Activated CD4-positive, alpha-beta T cell treated with anti-CD3 and anti-CD28 coated beads, Interleukin-2, amount 10 ng/mL, durations not matched to agents 24 days and 14 days (primary cell): ENCODE measurements around the gene NOS1. TPM values are rescaled to one million over a fixed set of nuclear protein-coding genes. Genes with fewer than 3 reads are reported as not detected.

ENCODE experiments used
- DNase-seq: peaks from one replicate; pipeline ENCODE4 v3.0.0; 2022
- H3K27ac Mint-ChIP-seq: one replicate; pipeline ENCODE4 v1.8.0; 2022; ENCODE audit warnings: mild to moderate bottlenecking, mixed read lengths
- H3K27me3 Mint-ChIP-seq: one replicate; pipeline ENCODE4 v1.8.0; 2022; ENCODE audit warnings: mixed read lengths
- H3K36me3 Mint-ChIP-seq: one replicate; pipeline ENCODE4 v1.8.0; 2022; ENCODE audit warnings: low read depth, mild to moderate bottlenecking, mixed read lengths
- H3K4me1 Mint-ChIP-seq: one replicate; pipeline ENCODE4 v1.8.0; 2021; ENCODE audit warnings: mixed read lengths
- H3K4me3 Mint-ChIP-seq: one replicate; pipeline ENCODE4 v1.8.0; 2022; ENCODE audit warnings: mild to moderate bottlenecking, moderate library complexity, mixed read lengths
- H3K9me3 Mint-ChIP-seq: one replicate; pipeline ENCODE4 v1.8.0; 2021; ENCODE audit warnings: mixed read lengths
- intact Hi-C: fragments of 100-400 bp; cut with micrococcal nuclease; formaldehyde crosslinking; loops from one replicate; pipeline ENCODE4 v1.15.1; 2023
- total RNA-seq: library from RNA; stranded (reverse); gene quantifications from 2 replicates; pipeline ENCODE4 v1.2.3, GENCODE V29; 2022

The NOS1 gene
- total RNA-seq, 1 donor from 2014 or later, result not detected

DNA sequence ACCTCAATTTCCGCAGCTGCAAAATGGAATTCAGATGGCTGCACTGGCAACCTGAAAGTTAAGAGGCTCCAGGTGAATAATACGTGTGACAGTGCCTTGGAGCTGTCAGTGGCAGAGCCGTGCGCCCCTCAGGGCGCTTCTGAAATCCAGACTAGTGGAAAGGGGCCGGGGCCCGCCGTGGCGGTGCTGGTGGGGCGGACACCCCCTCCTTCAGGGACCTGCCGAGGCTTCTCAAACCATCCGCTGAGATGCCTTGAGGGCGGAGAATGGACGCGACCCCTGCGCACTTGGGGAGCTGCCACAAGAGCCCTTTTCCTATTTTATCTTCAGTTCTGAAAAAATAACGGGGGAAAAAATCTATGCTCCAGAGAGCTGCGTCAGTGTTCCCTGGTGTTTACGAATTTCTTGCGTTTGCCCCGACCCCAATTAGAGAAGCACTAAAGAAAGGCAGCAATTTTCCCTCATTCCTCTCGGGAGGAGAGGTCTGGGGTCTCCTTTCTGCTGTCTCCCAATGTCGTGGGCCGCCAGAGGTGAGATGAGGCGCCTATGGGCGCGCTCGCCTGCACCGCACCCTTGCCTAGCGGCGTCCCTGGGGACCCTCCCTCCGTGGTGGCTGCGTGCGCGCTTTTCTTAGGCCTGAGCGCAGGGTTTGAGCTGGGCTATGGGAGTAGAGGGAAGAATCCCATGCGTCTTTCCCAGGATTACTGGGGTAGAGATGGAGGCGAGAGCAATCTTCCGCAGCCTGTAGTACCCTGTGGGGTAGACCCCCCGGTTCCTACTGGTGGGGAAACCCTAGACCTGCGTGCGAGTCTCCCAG, 2.2 kb downstream of the NOS1 start:
- Mint-ChIP-seq H3K4me1 (no peaks in the 10 kb centered on the region), H3K27me3 (peaks cover 40% of the 10 kb centered on the region), H3K27ac (no peak overlapping the region), H3K36me3 (no peaks in the 10 kb centered on the region), H3K4me3 (no peak overlapping the region), H3K9me3 (no peaks in the 10 kb centered on the region)
- intact Hi-C loops, result no loop called here
- no peak for DNase-seq

DNA sequence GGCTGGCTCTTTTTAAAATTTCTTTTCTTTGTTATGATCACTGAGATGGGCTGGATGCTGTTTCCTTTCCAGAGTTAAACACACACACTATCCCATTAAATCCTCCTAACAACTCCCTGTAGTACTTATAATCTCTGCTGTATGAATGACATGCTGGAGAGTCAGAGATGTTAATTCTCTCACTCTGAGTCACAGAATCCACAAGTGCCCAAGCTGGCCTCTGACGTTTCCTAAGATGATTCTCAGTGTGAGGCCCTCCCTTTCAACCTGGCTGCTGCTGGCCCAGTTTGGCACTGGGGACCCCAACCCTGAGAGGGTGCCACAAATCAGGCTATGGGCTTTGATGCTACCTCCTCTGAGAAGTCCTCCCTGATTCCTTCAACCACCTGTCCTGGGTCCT, 5.4 kb downstream of the NOS1 start:
- Mint-ChIP-seq H3K36me3 (no peaks in the 10 kb centered on the region), H3K4me1 (no peaks in the 10 kb centered on the region), H3K9me3 (no peaks in the 10 kb centered on the region), H3K4me3 (no peak overlapping the region), H3K27me3 (peaks cover 13% of the 10 kb centered on the region), H3K27ac (no peak overlapping the region)
- intact Hi-C loops, result no loop called here
- no peak for DNase-seq

DNA sequence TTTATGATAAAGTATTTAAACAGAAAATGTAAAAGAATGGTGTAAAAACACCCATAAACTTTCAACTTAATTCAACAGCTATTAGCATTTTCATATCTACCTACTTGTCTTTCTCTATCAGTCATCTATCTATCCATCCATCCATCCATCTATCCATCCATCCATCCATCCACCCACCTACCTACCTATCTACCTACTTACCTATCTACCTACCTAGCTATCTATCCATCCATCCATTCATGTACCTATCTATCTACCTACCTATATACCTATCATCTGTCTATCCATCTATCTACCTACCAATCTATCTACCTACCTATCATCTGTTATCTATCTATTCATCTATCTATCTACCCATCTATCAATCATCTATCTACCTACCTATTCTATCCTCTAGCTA, 8.5 kb downstream of the NOS1 start:
- H3K27ac Mint-ChIP-seq, result no peak overlapping the region
- H3K36me3 Mint-ChIP-seq, result no peaks in the 10 kb centered on the region
- no peak overlapping the region for H3K4me3 Mint-ChIP-seq
- H3K4me1 Mint-ChIP-seq, result no peaks in the 10 kb centered on the region
- DNase-seq, result no peak
- intact Hi-C loops, result no loop called here
- H3K27me3 Mint-ChIP-seq, result no peaks in the 10 kb centered on the region
- H3K9me3 Mint-ChIP-seq, result no peaks in the 10 kb centered on the region

DNA sequence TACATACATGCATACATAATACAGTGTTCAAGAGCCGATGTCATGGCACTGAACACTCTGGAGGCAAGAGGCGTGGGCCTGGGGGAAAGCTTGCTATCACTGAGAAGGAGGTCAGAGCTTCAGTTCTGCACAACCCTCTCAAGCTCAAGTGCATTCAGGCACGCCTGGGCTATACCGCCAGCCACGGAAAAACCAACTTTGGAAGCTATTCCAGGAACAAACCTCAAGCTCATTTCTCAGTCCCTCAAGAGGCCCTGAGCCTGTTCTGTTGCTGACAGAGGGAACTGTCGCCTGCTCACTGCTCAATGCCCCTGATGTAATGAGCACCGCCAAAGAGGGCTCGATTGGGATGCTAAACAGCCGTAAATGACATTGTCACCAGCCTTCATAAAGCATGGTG, 9.2 kb downstream of the NOS1 start:
- intact Hi-C loops, result no loop called here
- Mint-ChIP-seq H3K9me3 (no peaks in the 10 kb centered on the region), H3K4me3 (no peak overlapping the region), H3K27me3 (no peaks in the 10 kb centered on the region), H3K27ac (no peak overlapping the region), H3K4me1 (no peaks in the 10 kb centered on the region), H3K36me3 (no peaks in the 10 kb centered on the region)
- DNase-seq, result no peak

DNA sequence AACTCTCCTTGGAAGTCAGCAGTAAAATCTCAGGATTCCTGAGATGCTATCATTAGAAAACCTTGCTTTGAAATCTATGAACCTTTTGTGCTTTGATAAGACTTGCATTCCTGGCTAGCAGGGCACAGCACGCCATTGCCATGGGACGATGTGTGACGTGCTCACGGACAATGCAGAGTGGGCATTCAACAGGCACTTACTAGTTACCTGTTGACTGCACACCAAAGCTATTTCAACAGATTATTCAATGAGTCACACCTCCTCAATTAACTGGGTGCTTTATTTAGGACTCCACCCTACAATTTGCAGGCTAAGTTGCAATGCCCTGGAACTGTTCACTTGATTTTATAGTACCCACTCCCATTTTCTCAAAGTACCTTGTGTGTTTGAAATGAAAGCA, 11.3 kb downstream of the NOS1 start:
- no peak overlapping the region for H3K4me3 Mint-ChIP-seq
- no peaks in the 10 kb centered on the region for H3K4me1 Mint-ChIP-seq
- no peak overlapping the region for H3K27ac Mint-ChIP-seq
- no peaks in the 10 kb centered on the region for H3K9me3 Mint-ChIP-seq
- no peaks in the 10 kb centered on the region for H3K27me3 Mint-ChIP-seq
- intact Hi-C loops, result no loop called here
- DNase-seq, result no peak
- no peaks in the 10 kb centered on the region for H3K36me3 Mint-ChIP-seq

DNA sequence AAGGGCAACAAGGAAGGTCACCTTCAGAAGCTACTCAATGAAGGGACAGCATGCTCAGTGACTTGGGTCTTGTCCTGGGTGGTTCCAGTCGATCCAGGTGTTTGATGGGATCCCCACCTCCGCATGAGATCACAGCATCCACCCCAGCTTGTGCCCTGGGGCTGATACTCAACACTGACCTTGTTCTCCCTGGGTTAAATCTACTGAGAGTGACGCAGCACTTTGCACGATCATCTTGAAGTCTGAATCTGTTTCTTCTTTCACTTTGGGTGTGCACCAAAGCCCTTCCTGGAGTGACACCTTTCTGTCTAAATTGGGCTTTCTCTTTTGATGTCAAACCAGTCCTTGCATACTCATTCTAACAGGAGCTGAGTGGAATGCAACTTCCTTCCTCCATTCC, 13.8 kb downstream of the NOS1 start:
- DNase-seq, result no peak
- Mint-ChIP-seq H3K27me3 (no peaks in the 10 kb centered on the region), H3K4me1 (peaks cover 5% of the 10 kb centered on the region), H3K9me3 (no peaks in the 10 kb centered on the region), H3K27ac (no peak overlapping the region), H3K4me3 (no peak overlapping the region), H3K36me3 (no peaks in the 10 kb centered on the region)
- intact Hi-C loops, result no loop called here

DNA sequence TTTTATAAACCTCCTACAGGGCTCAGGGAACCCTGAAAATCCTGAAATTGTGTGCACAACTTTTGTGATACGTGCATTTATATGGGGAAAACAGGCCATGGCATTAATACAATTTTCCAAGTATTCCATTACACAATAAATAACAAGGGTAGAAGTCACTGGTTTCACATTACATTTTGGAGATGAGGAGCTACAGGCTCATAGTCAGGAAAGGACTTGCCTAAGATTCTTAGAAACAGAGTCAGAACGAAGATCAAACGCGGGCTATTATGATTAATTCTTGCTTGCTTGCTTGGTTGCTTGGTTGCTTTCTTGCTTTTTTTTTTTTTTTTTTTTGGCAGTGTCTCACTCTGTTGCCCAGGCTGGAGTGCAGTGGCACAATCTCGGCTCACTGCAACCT, 16.7 kb downstream of the NOS1 start:
- no peaks in the 10 kb centered on the region for H3K36me3 Mint-ChIP-seq
- no peak overlapping the region for H3K4me3 Mint-ChIP-seq
- H3K9me3 Mint-ChIP-seq, result no peaks in the 10 kb centered on the region
- H3K27ac Mint-ChIP-seq, result no peak overlapping the region
- H3K27me3 Mint-ChIP-seq, result no peaks in the 10 kb centered on the region
- DNase-seq, result no peak
- H3K4me1 Mint-ChIP-seq, result peaks cover 5% of the 10 kb centered on the region
- intact Hi-C loops, result no loop called here

DNA sequence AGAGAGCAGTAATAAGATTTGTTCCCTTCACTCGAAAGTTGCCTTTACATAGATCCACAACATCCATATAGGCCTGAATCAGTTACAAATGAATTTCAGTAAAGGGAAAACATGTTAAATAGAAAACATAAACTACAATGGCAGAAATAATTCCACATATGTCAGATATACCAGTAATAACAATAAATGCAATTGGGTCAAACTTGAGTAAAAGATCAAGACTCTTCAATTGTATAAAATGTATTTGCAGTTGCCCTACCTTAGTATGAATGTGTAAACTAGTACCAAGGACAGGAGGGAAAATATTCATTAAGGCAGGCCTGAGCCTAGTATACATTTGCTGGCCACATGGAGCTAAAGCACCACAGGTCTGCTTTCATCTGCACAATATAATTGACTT, 17.6 kb downstream of the NOS1 start:
- intact Hi-C loops, result no loop called here
- H3K4me1 Mint-ChIP-seq, result peaks cover 5% of the 10 kb centered on the region
- no peaks in the 10 kb centered on the region for H3K36me3 Mint-ChIP-seq
- H3K27ac Mint-ChIP-seq, result no peak overlapping the region
- H3K9me3 Mint-ChIP-seq, result no peaks in the 10 kb centered on the region
- DNase-seq, result no peak
- H3K27me3 Mint-ChIP-seq, result no peaks in the 10 kb centered on the region
- no peak overlapping the region for H3K4me3 Mint-ChIP-seq

DNA sequence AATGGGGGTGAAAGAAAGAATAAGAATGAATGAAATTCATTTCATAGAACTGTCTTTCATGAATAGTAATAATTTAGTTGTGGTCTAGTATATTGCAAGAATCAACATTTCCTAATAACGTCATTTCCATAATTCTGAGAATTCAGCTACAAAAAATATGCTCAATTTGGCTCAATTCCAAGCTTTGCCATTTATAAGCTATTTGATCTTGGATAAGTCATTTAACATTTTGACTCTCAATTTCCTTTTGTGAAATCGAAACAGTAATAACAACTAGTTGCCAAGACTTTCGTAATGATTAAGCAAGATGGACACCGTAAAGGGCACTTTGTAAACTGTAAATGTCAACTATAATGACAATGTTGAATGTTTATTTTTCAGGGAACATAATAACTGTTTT, 18.1 kb downstream of the NOS1 start:
- intact Hi-C loops, result no loop called here
- H3K4me3 Mint-ChIP-seq, result no peak overlapping the region
- no peaks in the 10 kb centered on the region for H3K36me3 Mint-ChIP-seq
- no peaks in the 10 kb centered on the region for H3K9me3 Mint-ChIP-seq
- no peak overlapping the region for H3K27ac Mint-ChIP-seq
- no peaks in the 10 kb centered on the region for H3K27me3 Mint-ChIP-seq
- no peak for DNase-seq
- H3K4me1 Mint-ChIP-seq, result peaks cover 5% of the 10 kb centered on the region

DNA sequence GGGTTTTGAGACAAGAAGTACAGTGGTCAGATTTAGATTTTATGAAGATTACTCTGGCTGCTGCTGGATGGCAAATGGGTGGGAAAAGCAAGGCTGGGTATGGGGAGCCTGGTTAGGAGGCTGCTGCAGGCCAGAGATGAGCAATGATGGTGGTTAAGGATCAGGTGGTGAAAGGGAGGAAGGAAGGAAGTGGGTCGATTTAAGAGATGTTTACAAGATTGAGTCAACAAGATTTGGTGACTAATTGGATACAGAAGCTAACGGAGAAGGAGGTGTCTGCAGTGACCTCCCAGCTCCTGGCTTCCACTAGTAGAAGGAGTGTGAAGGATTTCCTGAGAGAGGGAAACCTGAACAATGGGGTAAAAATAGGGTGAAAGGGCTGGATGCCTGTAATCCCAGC, 18.7 kb downstream of the NOS1 start:
- Mint-ChIP-seq H3K27ac (no peak overlapping the region), H3K36me3 (no peaks in the 10 kb centered on the region), H3K27me3 (no peaks in the 10 kb centered on the region), H3K4me1 (peaks cover 5% of the 10 kb centered on the region), H3K4me3 (no peak overlapping the region), H3K9me3 (no peaks in the 10 kb centered on the region)
- no peak for DNase-seq
- intact Hi-C loops, result no loop called here

DNA sequence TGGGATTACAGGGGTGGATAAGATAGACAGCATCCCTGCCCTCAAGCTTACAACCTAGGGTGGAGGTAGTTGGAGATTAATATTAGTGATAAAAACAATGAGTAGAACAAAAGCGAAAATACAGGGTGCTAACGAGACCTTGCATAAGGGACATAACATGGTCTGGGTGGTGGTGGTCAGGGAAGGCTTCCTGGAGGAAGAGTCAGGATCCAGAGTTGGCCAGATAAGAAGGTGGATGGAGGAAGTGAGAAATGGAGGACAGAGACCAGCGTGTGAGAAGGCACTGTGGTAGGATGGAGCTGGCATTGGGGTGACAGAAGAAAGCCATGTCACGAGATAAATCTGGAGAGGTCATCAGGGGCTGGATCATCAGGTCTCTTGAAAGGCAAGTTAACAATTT, 19.2 kb downstream of the NOS1 start:
- Mint-ChIP-seq H3K27me3 (no peaks in the 10 kb centered on the region), H3K4me1 (peaks cover 5% of the 10 kb centered on the region), H3K9me3 (no peaks in the 10 kb centered on the region), H3K4me3 (no peak overlapping the region), H3K27ac (no peak overlapping the region), H3K36me3 (no peaks in the 10 kb centered on the region)
- intact Hi-C loops, result no loop called here
- no peak for DNase-seq

DNA sequence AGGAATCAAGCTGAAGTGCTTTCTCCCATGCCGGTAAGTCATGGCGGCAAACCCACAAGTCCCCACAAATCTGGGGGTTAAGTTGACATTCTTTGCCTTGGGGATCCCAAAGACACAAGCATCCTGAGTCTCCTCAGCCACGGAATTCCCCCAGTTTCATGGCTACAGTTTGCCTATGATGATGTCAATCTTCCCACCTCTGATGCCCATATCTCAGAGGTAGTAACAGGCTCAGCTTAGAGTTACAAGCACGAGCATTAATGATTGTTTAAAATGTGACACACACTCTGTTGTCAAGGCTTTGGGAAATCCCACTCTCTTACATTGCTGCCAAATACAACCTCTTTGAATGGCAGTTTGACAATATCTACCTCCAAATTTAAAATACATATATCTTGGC, 22.3 kb downstream of the NOS1 start:
- Mint-ChIP-seq H3K4me3 (no peak overlapping the region), H3K9me3 (no peaks in the 10 kb centered on the region)

DNA sequence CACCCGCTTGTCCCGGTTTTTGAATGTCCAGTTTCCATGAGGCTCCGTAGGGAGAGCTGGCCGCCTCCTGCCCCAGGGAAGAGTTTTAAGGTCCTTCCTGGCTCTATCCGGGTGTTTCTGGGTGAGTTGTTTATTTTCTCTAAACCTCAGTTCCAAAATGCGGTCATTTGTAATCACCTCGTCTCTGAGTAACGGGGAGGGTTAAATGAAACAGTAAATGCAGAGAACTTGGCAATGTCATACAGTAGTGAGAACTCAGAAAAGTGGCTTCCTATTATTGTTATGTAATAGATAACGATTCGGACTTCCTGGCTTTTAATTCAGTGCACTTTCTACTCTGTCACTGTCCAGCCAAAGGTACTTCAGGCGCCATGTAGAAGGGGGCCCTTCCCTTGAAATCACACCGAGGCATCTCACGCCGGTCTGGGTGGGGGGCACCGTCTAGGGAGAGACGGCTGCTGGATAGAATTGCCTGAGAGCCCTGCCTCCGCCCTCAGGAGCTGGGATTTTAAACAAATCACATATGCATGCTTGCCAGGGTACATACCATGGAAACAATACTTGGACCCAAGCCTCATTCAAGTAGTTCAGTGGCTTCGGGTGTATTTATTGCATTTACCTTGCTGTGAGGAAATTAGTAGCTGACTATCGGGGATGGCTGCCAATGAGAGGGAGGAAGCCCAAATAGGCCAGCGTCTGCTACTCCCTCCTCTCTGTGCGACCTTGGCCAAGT, 26.4 kb downstream of the NOS1 start:
- intact Hi-C loops, result no loop called here
- no peak overlapping the region for H3K4me3 Mint-ChIP-seq
- H3K4me1 Mint-ChIP-seq, result no peaks in the 10 kb centered on the region
- DNase-seq, result no peak
- H3K9me3 Mint-ChIP-seq, result no peaks in the 10 kb centered on the region
- no peak overlapping the region for H3K27ac Mint-ChIP-seq
- peaks cover 9% of the 10 kb centered on the region for H3K27me3 Mint-ChIP-seq
- H3K36me3 Mint-ChIP-seq, result no peaks in the 10 kb centered on the region

More for the DNA sequence above, 22.3 kb downstream of the NOS1 start:
- intact Hi-C loops, result no loop called here
- H3K36me3 Mint-ChIP-seq, result no peaks in the 10 kb centered on the region
- no peak for DNase-seq
- H3K4me1 Mint-ChIP-seq, result peaks cover 5% of the 10 kb centered on the region
- H3K27ac Mint-ChIP-seq, result no peak overlapping the region
- peaks cover 3% of the 10 kb centered on the region for H3K27me3 Mint-ChIP-seq

DNA sequence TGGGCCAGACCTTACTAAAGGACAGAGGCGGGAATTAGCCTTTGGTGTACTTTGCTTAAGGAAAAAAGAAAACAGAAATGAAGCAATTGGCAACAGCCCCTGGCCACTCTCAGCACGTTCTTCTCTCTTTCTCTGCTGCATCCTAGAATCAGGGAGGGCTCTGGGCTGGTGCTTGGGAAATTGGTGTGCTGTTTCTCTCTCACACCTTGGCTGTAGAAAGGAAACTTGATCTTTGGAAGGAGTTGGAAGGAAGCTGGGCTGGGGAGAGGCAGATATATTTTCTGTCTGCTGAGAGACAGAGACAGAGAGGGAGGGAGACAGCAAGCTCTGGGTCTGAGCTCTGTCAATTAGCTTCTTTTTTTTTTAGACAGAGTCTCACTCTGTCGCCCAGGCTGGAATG, 27.4 kb downstream of the NOS1 start:
- peaks cover 9% of the 10 kb centered on the region for H3K27me3 Mint-ChIP-seq
- intact Hi-C loops, result no loop called here
- no peaks in the 10 kb centered on the region for H3K4me1 Mint-ChIP-seq
- H3K4me3 Mint-ChIP-seq, result no peak overlapping the region
- no peaks in the 10 kb centered on the region for H3K9me3 Mint-ChIP-seq
- no peak overlapping the region for H3K27ac Mint-ChIP-seq
- H3K36me3 Mint-ChIP-seq, result no peaks in the 10 kb centered on the region
- DNase-seq, result no peak
